Thymus (tissue), 11 donors: ENCODE data around the gene MILR1. TPM values are rescaled to one million over a fixed set of nuclear protein-coding genes. Genes with fewer than 3 reads are reported as not detected.
A peak's percentile ranks its signal among the peaks of the same experiment; 100 is the strongest.
"Not testable (repeated sequence)": the region's sequence is repeated elsewhere in the genome, so short reads cannot be mapped to it uniquely, and the experiment has no call there.

Source experiments
- DNase-seq, 9 donors: peaks; one replicate each; pipeline ENCODE4 v3.0.0-alpha.2; 2013; ENCODE audit warnings: low spot score in 9 of 9, low read depth in 6 of 9, missing footprints in 1 of 9
- H3K27ac ChIP-seq, 2 donors: one replicate each; pipeline ENCODE4 v1.5.1; 2013; ENCODE audit warnings: control low read depth in 1 of 2, low read depth in 1 of 2, low read length in 1 of 2, mild to moderate bottlenecking in 1 of 2, moderate library complexity in 1 of 2
- H3K27me3 ChIP-seq, 2 donors: one replicate each; pipeline ENCODE4 v1.5.1; 2013; ENCODE audit warnings: low read length in 1 of 2; ENCODE audit not compliant: control insufficient read depth in 2 of 2, insufficient read depth in 1 of 2
- H3K36me3 ChIP-seq, 2 donors: one replicate each; pipeline ENCODE4 v1.5.1; 2013; ENCODE audit warnings: low read length in 1 of 2, mild to moderate bottlenecking in 1 of 2, moderate library complexity in 1 of 2; ENCODE audit not compliant: control insufficient read depth in 2 of 2, insufficient read depth in 2 of 2
- H3K4me1 ChIP-seq, 2 donors: one replicate each; pipeline ENCODE4 v1.5.1; 2013; ENCODE audit warnings: low read length in 2 of 2; ENCODE audit not compliant: control insufficient read depth in 2 of 2, insufficient read depth in 2 of 2
- H3K4me3 ChIP-seq, 2 donors: one replicate each; pipeline ENCODE4 v1.5.1; 2013; ENCODE audit warnings: low read length in 2 of 2, control low read depth in 1 of 2, mild to moderate bottlenecking in 1 of 2
- H3K9me3 ChIP-seq, 2 donors: one replicate each; pipeline ENCODE4 v1.5.1; 2013; ENCODE audit warnings: low read length in 1 of 2, mild to moderate bottlenecking in 1 of 2; ENCODE audit not compliant: control insufficient read depth in 2 of 2, insufficient read depth in 1 of 2
- WGBS: extraction: QIAGEN DNeasy Blood & Tissue Kit; methylation state at CpG from one replicate; pipeline ENCODE4 v1.1.7; 2013; 5-methylcytosine and 5-hydroxymethylcytosine counted together
- polyA plus RNA-seq: library from polyadenylated mRNA; stranded (reverse); fragments of 200-250 nt; gene quantifications from one replicate; pipeline ENCODE4 v1.2.3, GENCODE V29; 2013
- total RNA-seq: library from RNA; stranded (reverse); fragments of 120-200 nt; gene quantifications from one replicate; pipeline ENCODE4 v1.2.4, GENCODE V29; 2013
- donor health status: healthy.

MILR1 gene
- total and polyA plus RNA-seq, 2 donors = 6.2 to 8.8 TPM

DNA sequence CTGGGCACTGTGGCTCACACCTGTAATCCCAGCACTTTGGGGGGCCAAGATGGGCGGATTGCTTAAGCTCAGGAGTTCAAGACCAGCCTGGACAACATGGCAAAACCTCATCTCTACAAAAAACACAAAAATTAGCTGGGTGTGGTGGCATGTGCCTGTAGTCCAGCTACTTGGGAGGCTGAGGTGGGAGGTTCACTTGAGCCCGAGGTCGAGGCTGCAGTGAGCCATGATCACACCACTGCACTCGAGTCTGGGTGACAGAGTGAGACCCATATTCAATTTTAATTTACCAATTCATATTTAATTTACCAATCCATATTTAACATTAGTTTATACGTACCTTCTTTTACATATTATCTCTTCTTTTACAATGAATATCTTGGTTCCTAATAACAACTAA, 46.4 kb downstream of the MILR1 start:
- H3K36me3 ChIP-seq = peaks cover 29 to 58% of the 10 kb centered on the region in 2 donors
- H3K4me3 ChIP-seq = not testable (repeated sequence)

DNA sequence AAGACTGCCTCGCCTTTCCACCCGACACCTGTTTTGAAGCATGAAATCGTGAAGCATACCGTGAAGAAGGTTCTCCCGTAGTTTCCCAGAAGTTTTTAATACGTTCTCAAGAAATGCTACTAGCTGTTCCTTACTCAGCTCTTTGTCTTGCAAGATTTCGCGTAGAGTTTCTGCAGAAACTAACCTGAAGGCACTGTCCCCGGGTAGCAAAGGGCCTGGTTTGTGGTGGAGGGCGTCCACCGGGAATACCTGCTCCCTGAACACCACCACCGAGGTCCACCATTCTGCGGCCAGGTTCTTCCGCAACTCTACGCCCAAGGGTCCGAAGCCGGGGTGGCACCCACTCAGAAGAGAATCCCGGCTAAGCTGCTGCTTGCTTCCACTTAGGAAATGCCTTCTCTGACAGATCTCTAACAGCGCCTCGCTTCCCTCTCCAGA, 47.5 kb downstream of the MILR1 start:
- H3K27ac ChIP-seq = peak overlapping the region; percentile 94 to 96
- peaks cover 16 to 22% of the 10 kb centered on the region in 2 donors for H3K4me1 ChIP-seq
- DNase-seq = peak in 1 of 9 donors; percentile 43
- H3K4me3 ChIP-seq = peak overlapping the region; percentile 71 to 82
- WGBS = under 1% methylated on average over 20 of the region's 20 CpGs
- no peaks in the 10 kb centered on the region for H3K27me3 ChIP-seq
- H3K36me3 ChIP-seq = peaks cover 35 to 58% of the 10 kb centered on the region in 2 donors
- no peaks in the 10 kb centered on the region for H3K9me3 ChIP-seq

More for the DNA sequence above, 46.4 kb downstream of the MILR1 start:
- H3K27ac ChIP-seq, H3K9me3 ChIP-seq, DNase-seq, H3K27me3 ChIP-seq: not testable (repeated sequence)
- WGBS = 97% methylated on average over 5 of the region's 5 CpGs
- H3K4me1 ChIP-seq = peaks cover 16 to 22% of the 10 kb centered on the region in 2 donors

DNA sequence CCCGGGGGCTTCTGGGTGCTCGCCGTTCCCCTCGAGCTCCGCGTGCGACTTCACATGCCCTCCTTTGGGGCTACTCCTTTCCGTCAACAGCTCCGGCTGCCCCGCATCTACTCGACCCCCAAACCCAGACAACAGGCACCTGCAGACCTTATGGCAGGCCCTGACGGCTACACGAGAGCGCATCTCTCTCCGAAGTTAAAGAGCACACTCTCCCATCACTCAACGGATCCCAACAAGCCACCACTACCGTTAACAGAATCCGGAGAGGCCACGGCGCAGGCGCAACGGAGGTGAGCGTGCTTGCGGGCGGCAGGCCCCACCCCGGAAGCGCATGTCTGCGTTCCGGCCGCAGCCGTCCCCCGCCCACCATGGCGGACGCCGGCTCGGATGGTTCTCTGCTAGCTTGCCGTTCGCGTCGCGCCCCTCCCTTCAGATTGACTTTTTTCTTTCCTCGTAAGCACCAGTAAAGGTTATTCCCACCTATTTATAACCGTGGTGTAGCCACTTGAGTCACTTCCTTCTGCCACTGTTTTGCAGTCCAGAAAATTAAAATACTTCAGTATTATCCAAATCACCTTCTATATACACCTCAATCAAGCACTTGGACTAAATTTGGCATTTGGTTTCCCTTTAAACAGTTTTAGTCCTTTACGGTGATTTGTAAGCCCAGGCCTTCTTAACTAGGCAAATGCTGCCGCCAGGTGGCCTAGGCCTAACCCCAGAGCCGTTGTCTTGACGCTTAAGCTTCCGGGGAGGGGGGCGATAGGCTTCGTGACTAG, 48.1 kb downstream of the MILR1 start, which contains the start of gene POLG2:
Gene POLG2 (minus strand): TSS at position 269 of the 779 bp plus-strand sequence. CDS start 86 bp downstream, at position 183.
- Histone ChIP-seq H3K4me1 (peaks cover 16 to 27% of the 10 kb centered on the region in 2 donors), H3K27me3 (no peaks in the 10 kb centered on the region), H3K4me3 (peak within 1 kb of the TSS; percentile 71 to 82), H3K36me3 (peaks cover 38 to 59% of the 10 kb centered on the region in 2 donors), H3K9me3 (no peaks in the 10 kb centered on the region), H3K27ac (peak within 1 kb of the TSS; percentile 94 to 96)
- WGBS = 1% methylated on average over 50 of the region's 50 CpGs
- DNase-seq = peak; percentile 82 to 96 (median 91)

DNA sequence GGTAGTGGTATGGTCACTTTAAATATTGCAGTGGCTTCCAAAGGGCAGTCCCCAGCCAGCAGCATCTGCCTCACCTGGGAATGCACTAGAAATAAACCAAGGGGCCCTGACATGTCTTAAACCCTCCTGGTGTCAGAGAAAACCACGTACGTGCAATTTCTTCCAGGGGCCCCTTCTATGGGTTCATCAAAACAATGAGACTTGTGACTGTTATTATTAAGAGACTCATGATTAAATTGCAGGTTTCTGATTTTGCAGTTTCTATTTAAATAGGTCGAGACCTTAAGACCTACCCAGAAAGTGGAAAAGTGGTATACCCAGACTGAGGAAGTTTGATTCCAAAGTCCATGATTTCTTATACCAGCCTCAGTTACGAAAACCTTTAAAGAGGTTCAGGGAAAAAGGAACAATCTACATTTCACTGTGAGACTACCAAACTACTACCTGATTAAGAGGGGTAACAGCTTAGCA, 48.7 kb downstream of the MILR1 start:
- Histone ChIP-seq H3K4me3 (peak overlapping the region; percentile 71 to 82), H3K36me3 (peaks cover 45 to 60% of the 10 kb centered on the region in 2 donors), H3K27ac (peak overlapping the region; percentile 94 to 96), H3K9me3 (no peaks in the 10 kb centered on the region), H3K4me1 (peaks cover 16 to 28% of the 10 kb centered on the region in 2 donors), H3K27me3 (no peaks in the 10 kb centered on the region)
- DNase-seq = no peak
- 59% methylated on average over 4 of the region's 4 CpGs for WGBS

DNA sequence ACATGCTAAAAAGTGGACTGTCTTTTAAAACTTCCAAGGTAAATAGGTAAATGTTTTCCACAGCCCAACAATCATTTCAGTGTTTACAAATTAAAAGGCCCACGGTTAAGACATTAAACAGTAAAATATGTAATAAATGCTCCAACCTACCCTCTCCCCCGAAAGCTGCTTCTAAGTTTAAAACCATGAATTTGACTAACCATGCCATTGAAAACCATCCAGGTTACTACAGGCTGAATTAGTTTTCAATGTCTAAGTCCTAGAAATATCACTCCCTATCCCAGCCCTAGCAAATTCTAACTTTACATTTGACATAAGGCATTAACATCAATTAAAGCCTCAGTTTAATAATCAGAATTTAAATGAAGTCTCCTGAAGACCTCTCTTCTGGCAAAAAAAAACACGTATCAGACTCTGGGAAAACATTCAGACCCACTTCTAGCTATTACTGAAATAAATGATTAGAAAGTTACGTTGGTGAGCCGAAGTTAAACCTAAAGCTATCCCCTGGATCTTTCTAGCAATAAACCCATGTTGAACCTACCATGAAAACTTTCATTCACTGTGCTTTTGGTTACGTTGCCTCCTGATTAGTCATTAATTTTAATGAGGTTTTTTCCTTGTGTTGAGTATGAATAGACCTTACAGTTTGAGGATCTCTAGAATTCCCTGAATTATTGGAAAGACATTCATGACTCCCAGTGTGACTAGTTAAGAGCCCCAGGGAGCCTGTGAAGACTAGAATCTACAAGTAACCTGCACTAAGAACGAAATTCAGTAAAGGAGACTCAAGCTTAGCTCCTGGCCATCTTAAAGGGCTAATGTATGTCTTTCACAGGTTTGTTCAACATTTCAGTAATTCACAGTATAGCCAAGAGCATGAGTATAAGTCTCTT, 49.6 kb downstream of the MILR1 start:
- peaks cover 16 to 31% of the 10 kb centered on the region in 2 donors for H3K4me1 ChIP-seq
- H3K27me3 ChIP-seq = no peaks in the 10 kb centered on the region
- H3K27ac ChIP-seq = no peak overlapping the region
- no peak for DNase-seq
- peaks cover 42 to 62% of the 10 kb centered on the region in 2 donors for H3K36me3 ChIP-seq
- H3K4me3 ChIP-seq = no peak overlapping the region
- 96% methylated on average over 7 of the region's 7 CpGs for WGBS
- no peaks in the 10 kb centered on the region for H3K9me3 ChIP-seq

DNA sequence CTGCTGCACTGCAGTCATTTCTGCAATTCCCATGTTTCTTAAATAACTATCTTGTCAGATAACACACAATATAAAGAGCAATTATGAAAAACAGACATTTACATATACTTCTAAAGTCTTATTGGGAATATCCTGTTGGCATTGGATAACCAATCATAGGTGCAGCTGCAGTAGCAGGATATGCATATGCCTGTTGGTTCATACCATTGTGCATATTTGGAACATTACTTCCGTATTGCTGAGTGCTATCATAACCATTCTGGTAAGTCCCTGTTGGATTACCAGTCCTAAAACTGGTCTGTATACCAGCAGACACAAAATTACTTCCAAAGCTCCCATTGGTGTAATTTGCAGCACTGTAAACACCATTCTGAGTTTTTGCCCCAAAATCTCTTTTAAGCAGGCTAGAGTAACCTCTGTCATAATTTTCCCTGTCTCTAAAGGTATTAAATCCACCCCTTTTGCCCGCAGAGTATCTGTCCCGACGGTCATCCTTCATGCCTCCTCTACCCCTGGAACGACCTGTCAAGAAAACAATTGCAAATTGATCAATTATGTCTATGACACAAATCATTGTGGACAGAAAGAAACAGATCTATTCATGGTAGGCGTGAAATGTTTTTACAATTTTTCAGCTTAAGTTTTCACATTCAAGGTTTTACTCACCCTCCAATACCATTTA, 51.0 kb downstream of the MILR1 start:
- WGBS = 97% methylated on average over 6 of the region's 6 CpGs
- H3K4me1 ChIP-seq = peaks cover 20 to 36% of the 10 kb centered on the region in 2 donors
- no peak overlapping the region for H3K27ac ChIP-seq

DNA sequence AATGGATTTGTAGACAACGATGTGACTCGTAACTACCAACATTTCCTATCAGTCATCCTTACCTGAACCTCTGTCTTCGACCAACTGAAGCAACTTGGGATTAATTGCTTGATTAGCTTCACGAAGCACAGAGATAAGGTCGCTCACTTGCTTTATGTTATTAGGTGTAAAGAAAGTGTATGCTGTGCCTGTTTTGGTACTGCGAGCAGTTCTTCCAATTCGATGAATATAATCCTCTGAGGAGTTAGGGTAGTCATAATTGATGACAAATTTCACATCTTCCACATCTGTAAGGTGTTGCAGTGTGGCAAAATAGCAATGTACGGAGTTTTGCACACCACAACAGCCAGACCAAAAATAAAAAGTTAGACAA, 51.6 kb downstream of the MILR1 start:
- no peak overlapping the region for H3K4me3 ChIP-seq
- 97% methylated on average over 8 of the region's 8 CpGs for WGBS
- H3K9me3 ChIP-seq = no peaks in the 10 kb centered on the region
- H3K4me1 ChIP-seq = peaks cover 20 to 32% of the 10 kb centered on the region in 2 donors
- no peak for DNase-seq
- H3K27ac ChIP-seq = peak overlapping the region in 1 of 2 donors; percentile 29
- H3K36me3 ChIP-seq = peaks cover 45 to 78% of the 10 kb centered on the region in 2 donors
- H3K27me3 ChIP-seq = no peaks in the 10 kb centered on the region

More for the DNA sequence above, 51.0 kb downstream of the MILR1 start:
- no peak for DNase-seq
- no peak overlapping the region for H3K4me3 ChIP-seq
- peaks cover 45 to 76% of the 10 kb centered on the region in 2 donors for H3K36me3 ChIP-seq
- H3K27me3 ChIP-seq = no peaks in the 10 kb centered on the region
- no peaks in the 10 kb centered on the region for H3K9me3 ChIP-seq

DNA sequence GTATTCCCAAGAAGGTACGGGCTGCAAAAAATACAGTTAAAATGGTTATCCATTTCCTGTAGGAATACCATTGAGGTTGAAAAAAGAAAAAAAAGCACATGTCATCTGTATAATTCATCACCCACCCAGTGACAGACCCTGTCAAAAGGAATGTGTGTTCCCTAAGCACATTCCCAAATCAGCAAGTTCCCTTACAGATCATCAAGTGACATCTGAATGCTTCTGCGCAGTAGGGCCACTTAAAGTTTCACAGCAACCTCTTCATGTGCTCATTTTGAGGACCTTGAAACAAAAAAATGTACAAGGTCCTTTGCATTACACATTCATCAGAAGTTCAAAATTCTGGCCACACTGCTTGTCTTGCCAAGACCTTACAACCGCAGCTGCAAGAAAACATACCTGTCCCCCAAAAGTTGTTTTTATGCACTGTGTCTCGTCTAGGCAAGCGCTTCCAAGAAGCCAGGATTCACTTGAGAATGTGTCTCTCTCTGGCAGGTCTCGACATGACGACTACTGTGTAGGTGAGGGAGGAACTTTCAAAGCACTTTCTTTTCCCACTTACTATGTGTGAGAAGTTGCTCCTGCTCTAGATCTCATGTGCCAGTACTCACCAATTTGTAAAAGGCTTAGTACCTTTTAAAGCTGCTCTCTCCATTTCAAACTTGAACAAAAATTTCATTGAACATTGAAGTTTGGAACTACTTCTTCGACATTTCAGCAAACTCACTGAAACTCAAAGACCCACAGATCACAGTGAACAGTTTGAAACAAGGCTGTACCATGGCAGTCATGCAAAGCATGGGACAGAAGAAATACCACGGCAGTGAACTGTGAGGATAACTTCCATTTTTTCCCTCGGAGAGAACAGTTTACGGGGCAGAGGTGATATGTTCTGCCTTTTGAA, 52.2 kb downstream of the MILR1 start:
- Histone ChIP-seq H3K27me3 (no peaks in the 10 kb centered on the region), H3K36me3 (peaks cover 45 to 78% of the 10 kb centered on the region in 2 donors), H3K4me3 (no peak overlapping the region), H3K4me1 (peaks cover 14 to 26% of the 10 kb centered on the region in 2 donors), H3K9me3 (no peaks in the 10 kb centered on the region), H3K27ac (peak overlapping the region in 1 of 2 donors; percentile 30)
- WGBS = 97% methylated on average over 11 of the region's 11 CpGs
- DNase-seq = peak in 1 of 9 donors; percentile 19
